GM23338 (cell line): Measurements from ENCODE around the gene GTF3C1. TPM values are rescaled to one million over a fixed set of nuclear protein-coding genes. Genes with fewer than 3 reads are reported as not detected.

Experiments used
- ATAC-seq: fragments of 200-7000 bp; cut with Tn5 transposase; 3 replicates; pipeline ENCODE4 v1.9.1; 2020
- DNase-seq: peaks from one replicate; pipeline ENCODE4 v3.0.0-alpha.2; 2015; ENCODE audit warnings: low spot score
- H2AFZ ChIP-seq: fragments of 200-600 bp; sonication (generic); 2 replicates; pipeline ENCODE4 v1.8.0; 2016; ENCODE audit warnings: antibody characterized with exemption, mild to moderate bottlenecking, moderate library complexity
- H3F3A ChIP-seq: fragments of 200-600 bp; sonication (generic); replicated peaks from 2 replicates; pipeline ENCODE4 v1.8.0; 2017; ENCODE audit warnings: antibody characterized with exemption, mixed run types, low read depth
- H3K27ac ChIP-seq: fragments of 200-600 bp; sonication (generic); 2 replicates; pipeline ENCODE4 v1.6.1; 2016; ENCODE audit warnings: low read depth
- H3K27me3 ChIP-seq: fragments of 200-600 bp; sonication (generic); 2 replicates; pipeline ENCODE4 v1.8.0; 2016; ENCODE audit warnings: mild to moderate bottlenecking, mixed run types, moderate library complexity; ENCODE audit not compliant: insufficient read depth
- H3K36me3 ChIP-seq: fragments of 200-600 bp; sonication (generic); 2 replicates; pipeline ENCODE4 v1.8.0; 2016; ENCODE audit warnings: mild to moderate bottlenecking; ENCODE audit not compliant: insufficient read depth
- H3K4me1 ChIP-seq: fragments of 200-600 bp; sonication (generic); 2 replicates; pipeline ENCODE4 v1.8.0; 2016; ENCODE audit warnings: mild to moderate bottlenecking, moderate library complexity; ENCODE audit not compliant: insufficient read depth
- H3K4me2 ChIP-seq: fragments of 200-600 bp; sonication (generic); 2 replicates; pipeline ENCODE4 v1.7.1; 2017; ENCODE audit warnings: mixed run types
- H3K4me3 ChIP-seq: fragments of 200-600 bp; sonication (generic); 2 replicates; pipeline ENCODE4 v1.6.1; 2016; ENCODE audit warnings: mixed run types
- H3K79me2 ChIP-seq: fragments of 200-600 bp; sonication (generic); replicated peaks from 2 replicates; pipeline ENCODE4 v1.8.0; 2017; ENCODE audit warnings: mild to moderate bottlenecking; ENCODE audit not compliant: insufficient read depth
- H3K9me2 ChIP-seq: fragments of 200-600 bp; sonication (generic); 2 replicates; pipeline ENCODE4 v1.8.0; 2017; ENCODE audit not compliant: insufficient read depth
- H4K20me1 ChIP-seq: fragments of 200-600 bp; sonication (generic); replicated peaks from 2 replicates; pipeline ENCODE4 v1.8.0; 2017; ENCODE audit warnings: mild to moderate bottlenecking; ENCODE audit not compliant: insufficient read depth
- H3K27ac Mint-ChIP-seq: 2 replicates; pipeline ENCODE4 v1.8.0; 2020; ENCODE audit warnings: inconsistent platforms, mild to moderate bottlenecking, moderate library complexity, mixed read lengths
- H3K27me3 Mint-ChIP-seq: 3 replicates; pipeline ENCODE4 v1.8.0; 2022; ENCODE audit warnings: low read depth, mild to moderate bottlenecking, moderate library complexity, mixed read lengths, inconsistent platforms; ENCODE audit not compliant: insufficient read depth, poor library complexity
- H3K36me3 Mint-ChIP-seq: 3 replicates; pipeline ENCODE4 v1.8.0; 2021; ENCODE audit warnings: low read depth, mild to moderate bottlenecking, inconsistent platforms, moderate library complexity, mixed read lengths
- H3K4me1 Mint-ChIP-seq: 3 replicates; pipeline ENCODE4 v1.8.0; 2020; ENCODE audit warnings: mild to moderate bottlenecking, inconsistent platforms, mixed read lengths
- H3K4me3 Mint-ChIP-seq: 3 replicates; pipeline ENCODE4 v1.8.0; 2021; ENCODE audit warnings: moderate library complexity, mild to moderate bottlenecking, inconsistent platforms, mixed read lengths
- H3K9me3 Mint-ChIP-seq: 3 replicates; pipeline ENCODE4 v1.8.0; 2020; ENCODE audit warnings: moderate library complexity, mild to moderate bottlenecking, inconsistent platforms, mixed read lengths
- CREB1 ChIP-seq: fragments of 250-450 bp; sonication (Bioruptor Pico); IDR thresholded peaks from 2 replicates; pipeline ENCODE4 v1.5.0; 2020; ENCODE audit warnings: low read depth, mild to moderate bottlenecking, moderate library complexity
- ETS1 ChIP-seq: IDR thresholded peaks from 2 replicates; pipeline ENCODE4 v1.6.1; 2016; ENCODE audit warnings: antibody characterized with exemption
- EZH2 ChIP-seq: fragments of 200-600 bp; sonication (generic); IDR thresholded peaks from one replicate; pipeline ENCODE4 v1.8.0; 2017; ENCODE audit warnings: antibody characterized with exemption, mild to moderate bottlenecking, low read depth; ENCODE audit not compliant: unreplicated experiment
- POLR2AphosphoS5 ChIP-seq: IDR thresholded peaks from 2 replicates; pipeline ENCODE4 v1.6.1; 2016; ENCODE audit warnings: antibody characterized with exemption, low read depth
- REST ChIP-seq: IDR thresholded peaks from one replicate; pipeline ENCODE4 v1.6.1; 2018; ENCODE audit warnings: antibody characterized with exemption; ENCODE audit not compliant: unreplicated experiment
- STAT1 ChIP-seq: IDR thresholded peaks from one replicate; pipeline ENCODE4 v1.6.1; 2016; ENCODE audit warnings: antibody characterized with exemption; ENCODE audit not compliant: unreplicated experiment
- ZNF114 ChIP-seq: fragments of 250-450 bp; sonication (Bioruptor Pico); IDR thresholded peaks from 2 replicates; pipeline ENCODE4 v1.5.0; 2020; ENCODE audit warnings: mild to moderate bottlenecking, moderate library complexity
- polyA plus RNA-seq: library from polyadenylated mRNA; unstranded; fragments of >200 nt; fragmentation: Nextera tagmentation; extraction: Ambion mirVana; gene quantifications from 2 replicates; pipeline ENCODE4 v1.2.1, GENCODE V29; 2016
- total RNA-seq: library from RNA; depleted of rRNA; stranded (reverse); fragments of >200 nt; shearing (Covaris generic); gene quantifications from 2 replicates; pipeline ENCODE4 v1.2.3, GENCODE V29; 2014
- TF ChIP-seq, protein P1 (sequence below): fragments of 250-450 bp; sonication (Bioruptor Pico); IDR thresholded peaks from 2 replicates; pipeline ENCODE4 v1.5.0; 2020; ENCODE audit warnings: mild to moderate bottlenecking, moderate library complexity

GTF3C1 gene
- total and polyA plus RNA-seq, 2 experiments from 2014 or later = 78.5 to 138 TPM

- TF ChIP-seq, protein P1, sequence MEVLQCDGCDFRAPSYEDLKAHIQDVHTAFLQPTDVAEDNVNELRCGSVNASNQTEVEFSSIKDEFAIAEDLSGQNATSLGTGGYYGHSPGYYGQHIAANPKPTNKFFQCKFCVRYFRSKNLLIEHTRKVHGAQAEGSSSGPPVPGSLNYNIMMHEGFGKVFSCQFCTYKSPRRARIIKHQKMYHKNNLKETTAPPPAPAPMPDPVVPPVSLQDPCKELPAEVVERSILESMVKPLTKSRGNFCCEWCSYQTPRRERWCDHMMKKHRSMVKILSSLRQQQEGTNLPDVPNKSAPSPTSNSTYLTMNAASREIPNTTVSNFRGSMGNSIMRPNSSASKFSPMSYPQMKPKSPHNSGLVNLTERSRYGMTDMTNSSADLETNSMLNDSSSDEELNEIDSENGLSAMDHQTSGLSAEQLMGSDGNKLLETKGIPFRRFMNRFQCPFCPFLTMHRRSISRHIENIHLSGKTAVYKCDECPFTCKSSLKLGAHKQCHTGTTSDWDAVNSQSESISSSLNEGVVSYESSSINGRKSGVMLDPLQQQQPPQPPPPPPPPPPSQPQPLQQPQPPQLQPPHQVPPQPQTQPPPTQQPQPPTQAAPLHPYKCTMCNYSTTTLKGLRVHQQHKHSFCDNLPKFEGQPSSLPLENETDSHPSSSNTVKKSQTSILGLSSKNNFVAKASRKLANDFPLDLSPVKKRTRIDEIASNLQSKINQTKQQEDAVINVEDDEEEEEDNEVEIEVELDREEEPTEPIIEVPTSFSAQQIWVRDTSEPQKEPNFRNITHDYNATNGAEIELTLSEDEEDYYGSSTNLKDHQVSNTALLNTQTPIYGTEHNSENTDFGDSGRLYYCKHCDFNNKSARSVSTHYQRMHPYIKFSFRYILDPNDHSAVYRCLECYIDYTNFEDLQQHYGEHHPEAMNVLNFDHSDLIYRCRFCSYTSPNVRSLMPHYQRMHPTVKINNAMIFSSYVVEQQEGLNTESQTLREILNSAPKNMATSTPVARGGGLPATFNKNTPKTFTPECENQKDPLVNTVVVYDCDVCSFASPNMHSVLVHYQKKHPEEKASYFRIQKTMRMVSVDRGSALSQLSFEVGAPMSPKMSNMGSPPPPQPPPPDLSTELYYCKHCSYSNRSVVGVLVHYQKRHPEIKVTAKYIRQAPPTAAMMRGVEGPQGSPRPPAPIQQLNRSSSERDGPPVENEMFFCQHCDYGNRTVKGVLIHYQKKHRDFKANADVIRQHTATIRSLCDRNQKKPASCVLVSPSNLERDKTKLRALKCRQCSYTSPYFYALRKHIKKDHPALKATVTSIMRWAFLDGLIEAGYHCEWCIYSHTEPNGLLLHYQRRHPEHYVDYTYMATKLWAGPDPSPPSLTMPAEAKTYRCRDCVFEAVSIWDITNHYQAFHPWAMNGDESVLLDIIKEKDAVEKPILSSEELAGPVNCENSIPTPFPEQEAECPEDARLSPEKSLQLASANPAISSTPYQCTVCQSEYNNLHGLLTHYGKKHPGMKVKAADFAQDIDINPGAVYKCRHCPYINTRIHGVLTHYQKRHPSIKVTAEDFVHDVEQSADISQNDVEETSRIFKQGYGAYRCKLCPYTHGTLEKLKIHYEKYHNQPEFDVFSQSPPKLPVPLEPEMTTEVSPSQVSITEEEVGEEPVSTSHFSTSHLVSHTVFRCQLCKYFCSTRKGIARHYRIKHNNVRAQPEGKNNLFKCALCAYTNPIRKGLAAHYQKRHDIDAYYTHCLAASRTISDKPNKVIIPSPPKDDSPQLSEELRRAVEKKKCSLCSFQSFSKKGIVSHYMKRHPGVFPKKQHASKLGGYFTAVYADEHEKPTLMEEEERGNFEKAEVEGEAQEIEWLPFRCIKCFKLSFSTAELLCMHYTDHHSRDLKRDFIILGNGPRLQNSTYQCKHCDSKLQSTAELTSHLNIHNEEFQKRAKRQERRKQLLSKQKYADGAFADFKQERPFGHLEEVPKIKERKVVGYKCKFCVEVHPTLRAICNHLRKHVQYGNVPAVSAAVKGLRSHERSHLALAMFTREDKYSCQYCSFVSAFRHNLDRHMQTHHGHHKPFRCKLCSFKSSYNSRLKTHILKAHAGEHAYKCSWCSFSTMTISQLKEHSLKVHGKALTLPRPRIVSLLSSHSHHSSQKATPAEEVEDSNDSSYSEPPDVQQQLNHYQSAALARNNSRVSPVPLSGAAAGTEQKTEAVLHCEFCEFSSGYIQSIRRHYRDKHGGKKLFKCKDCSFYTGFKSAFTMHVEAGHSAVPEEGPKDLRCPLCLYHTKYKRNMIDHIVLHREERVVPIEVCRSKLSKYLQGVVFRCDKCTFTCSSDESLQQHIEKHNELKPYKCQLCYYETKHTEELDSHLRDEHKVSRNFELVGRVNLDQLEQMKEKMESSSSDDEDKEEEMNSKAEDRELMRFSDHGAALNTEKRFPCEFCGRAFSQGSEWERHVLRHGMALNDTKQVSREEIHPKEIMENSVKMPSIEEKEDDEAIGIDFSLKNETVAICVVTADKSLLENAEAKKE = no peak
- TF ChIP-seq ZNF114 (CRISPR knock-in tag) (no peak), POLR2AphosphoS5 (no peak), STAT1 (no peak), CREB1 (CRISPR knock-in tag) (no peak)
These were observed 2.6 kb downstream of the GTF3C1 start (continued) for GRCh38 chr16:27547134-27547533.

- no peak for ATAC-seq
- TF ChIP-seq EZH2 (no peak), REST (no peak), ETS1 (no peak)
These were observed 5.0 kb downstream of the GTF3C1 start for GRCh38 chr16:27544671-27545070.

More at GRCh38 chr16:27544671-27545070, 5.0 kb downstream of the GTF3C1 start:
- Mint-ChIP-seq H3K9me3 (no peaks in the 10 kb centered on the region; the same call in 2 of the 3 replicates), H3K27me3 (peaks cover under 1% of the 10 kb centered on the region), H3K4me1 (peaks cover 5% of the 10 kb centered on the region; the same call in 2 of the 3 replicates), H3K36me3 (peaks cover 59% of the 10 kb centered on the region), H3K4me3 (no peak overlapping the region), H3K27ac (no peak overlapping the region)
- H3F3A ChIP-seq = no peaks in the 10 kb centered on the region
- H3K9me2 ChIP-seq = no peaks in the 10 kb centered on the region
- H3K27me3 ChIP-seq = no peaks in the 10 kb centered on the region
- no peak overlapping the region for H3K4me2 ChIP-seq
- H3K4me1 ChIP-seq = peaks cover 8% of the 10 kb centered on the region
- H2AFZ ChIP-seq = no peak overlapping the region
- no peak overlapping the region for H3K27ac ChIP-seq
- no peak overlapping the region for H3K4me3 ChIP-seq
- peaks cover 38% of the 10 kb centered on the region for H3K36me3 ChIP-seq
- H3K79me2 ChIP-seq = peaks cover 37% of the 10 kb centered on the region
- DNase-seq = no peak
- H4K20me1 ChIP-seq = peaks cover 40% of the 10 kb centered on the region
